Lung (tissue), 12 donors: ENCODE data around the gene RIOX2. TPM values are rescaled to one million over a fixed set of nuclear protein-coding genes. Genes with fewer than 3 reads are reported as not detected.

Source experiments
- ATAC-seq: fragments of 200-7000 bp; cut with Tn5 transposase; one replicate; pipeline ENCODE4 v1.9.1; 2020; ENCODE audit warnings: moderate number of reproducible peaks; ENCODE audit not compliant: insufficient read depth, low FRiP score
- DNase-seq, 3 donors: peaks; one replicate each; pipeline ENCODE4 v3.0.0-alpha.2; 2013 to 2017
- H3K27ac ChIP-seq, 2 donors: one replicate each; pipeline ENCODE4 v1.5.1; 2013; ENCODE audit warnings: mild to moderate bottlenecking in 2 of 2, moderate library complexity in 2 of 2, control low read depth in 1 of 2, inconsistent platforms in 1 of 2, low read depth in 1 of 2, low read length in 1 of 2
- H3K27me3 ChIP-seq, 3 donors: one replicate each; pipeline ENCODE4 v1.5.1; 2013; ENCODE audit warnings: low read length in 2 of 3; ENCODE audit not compliant: control insufficient read depth in 3 of 3, insufficient read depth in 3 of 3
- H3K36me3 ChIP-seq, 4 donors: one replicate each; pipeline ENCODE4 v1.5.1; 2013; ENCODE audit warnings: low read length in 4 of 4, mild to moderate bottlenecking in 1 of 4, moderate library complexity in 1 of 4; ENCODE audit not compliant: control insufficient read depth in 4 of 4, insufficient read depth in 4 of 4
- H3K4me1 ChIP-seq, 5 donors: one replicate each; pipeline ENCODE4 v1.5.1; 2013; ENCODE audit warnings: low read length in 5 of 5, mild to moderate bottlenecking in 2 of 5, moderate library complexity in 1 of 5; ENCODE audit not compliant: control insufficient read depth in 5 of 5, insufficient read depth in 5 of 5
- H3K4me3 ChIP-seq: one replicate; pipeline ENCODE4 v1.5.1; 2013; ENCODE audit warnings: mild to moderate bottlenecking, control low read depth, moderate library complexity
- H3K9ac ChIP-seq, 2 donors: one replicate each; pipeline ENCODE4 v1.5.1; 2013; ENCODE audit warnings: low read length in 2 of 2, control low read depth in 1 of 2; ENCODE audit not compliant: insufficient read depth in 1 of 2
- H3K9me3 ChIP-seq, 4 donors: one replicate each; pipeline ENCODE4 v1.5.1; 2013; ENCODE audit warnings: low read length in 3 of 4, mild to moderate bottlenecking in 1 of 4, moderate library complexity in 1 of 4; ENCODE audit not compliant: control insufficient read depth in 4 of 4, insufficient read depth in 3 of 4
- WGBS, 2 donors: extraction: QIAGEN DNeasy Blood & Tissue Kit; methylation state at CpG; one replicate each; pipeline ENCODE4 v1.1.7; 2013; 5-methylcytosine and 5-hydroxymethylcytosine counted together
- polyA plus RNA-seq, 2 donors: library from polyadenylated mRNA; stranded (reverse); fragments of 200-250 nt; gene quantifications; one replicate each; pipeline ENCODE4 v1.2.1, GENCODE V29; 2013
- total RNA-seq, 2 donors: library from RNA; depleted of rRNA in 1 of 2; stranded (reverse); fragments of >200 nt in 1 of 2; gene quantifications; one replicate each; pipeline ENCODE4 v1.2.1, GENCODE V29; 2014 to 2021
- TF ChIP-seq, protein P1 (sequence below): IDR thresholded peaks from 2 replicates; pipeline ENCODE4 v1.5.1; 2012; ENCODE audit warnings: mild to moderate bottlenecking; ENCODE audit errors: control extremely low read depth, extremely low read depth
- donor health status: control.
- donor health status: control.
- donor health status: Bipolar disorder and iron deficiency.
- donor health status: healthy.
- donor health status: DM: yes; HTN: yes; CAD: no.

RIOX2 gene
- total and polyA plus RNA-seq, 4 donors, result 16.3 to 41.3 (median 22.2) TPM

DNA sequence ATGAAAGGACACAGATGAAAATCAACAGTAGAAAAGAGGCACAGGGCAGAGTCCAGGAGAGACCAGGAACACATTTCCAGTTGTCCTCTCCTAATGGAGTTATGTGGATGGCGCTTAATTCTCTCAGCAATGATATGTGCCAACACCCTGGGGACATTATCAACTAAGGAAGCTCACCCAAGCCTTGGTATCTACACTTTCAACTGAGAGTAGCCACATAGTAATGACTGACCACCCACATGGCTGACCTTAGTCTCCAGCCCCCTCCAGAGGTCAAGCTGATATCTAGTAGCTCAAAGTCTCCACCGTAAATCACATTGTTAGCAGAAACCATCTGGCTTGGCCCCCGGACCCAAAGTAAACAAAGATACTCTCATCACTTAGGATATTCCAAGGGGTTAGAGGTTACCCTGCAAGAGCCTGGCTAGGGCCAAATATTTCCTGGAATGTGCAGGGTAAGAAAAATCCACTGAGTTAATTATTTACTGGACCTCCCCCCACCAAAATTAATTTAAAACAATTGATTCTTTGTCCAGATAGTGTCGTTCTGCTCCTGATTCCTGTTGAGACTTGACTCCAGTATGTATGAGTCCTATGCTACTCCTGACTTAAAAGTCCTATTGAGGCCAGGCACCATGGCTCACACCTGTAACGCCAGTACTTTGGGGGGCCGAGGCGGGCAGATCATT lies 38.1 kb upstream of the RIOX2 start:
- ATAC-seq (no peak), DNase-seq (peak in 2 of 3 donors; percentile 27 to 55)
- Histone ChIP-seq H3K4me1 (peaks cover 2 to 42% (median 11%) of the 10 kb centered on the region in 5 donors), H3K4me3 (no peak overlapping the region), H3K36me3 (no peaks in the 10 kb centered on the region), H3K27me3 (no peaks in the 10 kb centered on the region), H3K9me3 (no peaks in the 10 kb centered on the region), H3K9ac (no peak overlapping the region), H3K27ac (no peak overlapping the region)
- WGBS, 2 donors, result 75 to 83% methylated on average over 7 of the region's 7 CpGs
- TF ChIP-seq, protein P1, sequence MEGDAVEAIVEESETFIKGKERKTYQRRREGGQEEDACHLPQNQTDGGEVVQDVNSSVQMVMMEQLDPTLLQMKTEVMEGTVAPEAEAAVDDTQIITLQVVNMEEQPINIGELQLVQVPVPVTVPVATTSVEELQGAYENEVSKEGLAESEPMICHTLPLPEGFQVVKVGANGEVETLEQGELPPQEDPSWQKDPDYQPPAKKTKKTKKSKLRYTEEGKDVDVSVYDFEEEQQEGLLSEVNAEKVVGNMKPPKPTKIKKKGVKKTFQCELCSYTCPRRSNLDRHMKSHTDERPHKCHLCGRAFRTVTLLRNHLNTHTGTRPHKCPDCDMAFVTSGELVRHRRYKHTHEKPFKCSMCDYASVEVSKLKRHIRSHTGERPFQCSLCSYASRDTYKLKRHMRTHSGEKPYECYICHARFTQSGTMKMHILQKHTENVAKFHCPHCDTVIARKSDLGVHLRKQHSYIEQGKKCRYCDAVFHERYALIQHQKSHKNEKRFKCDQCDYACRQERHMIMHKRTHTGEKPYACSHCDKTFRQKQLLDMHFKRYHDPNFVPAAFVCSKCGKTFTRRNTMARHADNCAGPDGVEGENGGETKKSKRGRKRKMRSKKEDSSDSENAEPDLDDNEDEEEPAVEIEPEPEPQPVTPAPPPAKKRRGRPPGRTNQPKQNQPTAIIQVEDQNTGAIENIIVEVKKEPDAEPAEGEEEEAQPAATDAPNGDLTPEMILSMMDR, result no peak

GRCh38 chr3:98008855-98009254 lies 36.6 kb upstream of the RIOX2 start:
- DNase-seq (peak in 2 of 3 donors; percentile 22 to 49), ATAC-seq (no peak)
- H3K27me3 ChIP-seq, result no peaks in the 10 kb centered on the region
- no peaks in the 10 kb centered on the region for H3K9me3 ChIP-seq
- H3K4me3 ChIP-seq, result no peak overlapping the region
- H3K36me3 ChIP-seq, result no peaks in the 10 kb centered on the region
- TF ChIP-seq, protein P1, result no peak
- peaks cover 0 to 36% (median 7%) of the 10 kb centered on the region in 5 donors for H3K4me1 ChIP-seq
- no peak overlapping the region for H3K27ac ChIP-seq
- WGBS, 2 donors, result 56 to 70% methylated on average over 2 of the region's 2 CpGs
- no peak overlapping the region for H3K9ac ChIP-seq

GRCh38 chr3:98005438-98005837 lies 33.2 kb upstream of the RIOX2 start:
- TF ChIP-seq, protein P1, result no peak
- no peak overlapping the region for H3K27ac ChIP-seq
- H3K4me1 ChIP-seq, result peaks cover 0 to 9% (median 0%) of the 10 kb centered on the region in 5 donors
- no peak overlapping the region for H3K4me3 ChIP-seq
- no peak for ATAC-seq
- WGBS, 2 donors, result 79 to 82% methylated on average over 2 of the region's 2 CpGs
- no peak overlapping the region for H3K9ac ChIP-seq
- DNase-seq, result no peak
- no peaks in the 10 kb centered on the region for H3K27me3 ChIP-seq
- no peaks in the 10 kb centered on the region for H3K9me3 ChIP-seq
- H3K36me3 ChIP-seq, result no peaks in the 10 kb centered on the region
